B cell (primary cell): ENCODE measurements around the gene MAP4K5. TPM values are rescaled to one million over a fixed set of nuclear protein-coding genes. Genes with fewer than 3 reads are reported as not detected.

ENCODE experiments used
- ATAC-seq: fragments of 200-7000 bp; cut with Tn5 transposase; one replicate; pipeline ENCODE4 v1.10.0; 2021; ENCODE audit warnings: low read depth, mild to moderate bottlenecking, moderate number of reproducible peaks, moderate library complexity
- CTCF ChIA-PET: fragments of 350-600 bp; sonication (Branson Sonifier 250); formaldehyde crosslinking; loops from one replicate; lab custom pipeline; 2021; ENCODE audit warnings: antibody characterized with exemption, inconsistent platforms; lab: Charles Lee
- POLR2A ChIA-PET: fragments of 350-600 bp; sonication (Branson Sonifier 250); formaldehyde crosslinking; loops from one replicate; lab custom pipeline; 2021; ENCODE audit warnings: antibody characterized with exemption; lab: Charles Lee
- DNase-seq: peaks from one replicate; pipeline ENCODE4 v3.0.0; 2013
- H2AFZ ChIP-seq: 2 replicates; pipeline ENCODE4 v1.6.1; 2012; ENCODE audit warnings: mild to moderate bottlenecking, low read depth, low read length; ENCODE audit not compliant: insufficient read depth, poor library complexity, severe bottlenecking
- H3K27ac ChIP-seq, 2 donors: 1 replicate in 1 of 2; 2 replicates in 1 of 2; pipeline ENCODE4 v1.5.1; 2012 to 2013; ENCODE audit warnings: low read length in 2 of 2, mild to moderate bottlenecking in 2 of 2, moderate library complexity in 1 of 2
- H3K27me3 ChIP-seq, 4 experiments: fragments of 200-600 bp in 1 of 4; sonication (generic) in 1 of 4; replicated peaks in 1 of 4; 1 replicate in 2 of 4; 2 replicates in 2 of 4; pipeline versions ENCODE4 v1.6.1 to v1.7.0; 2013 to 2016; ENCODE audit warnings: low read length in 3 of 4, mild to moderate bottlenecking in 2 of 4, mixed read lengths in 1 of 4, moderate library complexity in 1 of 4; ENCODE audit not compliant: insufficient read depth in 4 of 4, control insufficient read depth in 3 of 4; ENCODE audit errors: control extremely low read depth in 1 of 4
- H3K36me3 ChIP-seq, 2 experiments: replicated peaks in 1 of 2; 1 replicate in 1 of 2; 2 replicates in 1 of 2; pipeline versions ENCODE4 v1.6.1 to v1.7.1; 2013; ENCODE audit warnings: low read length in 1 of 2; ENCODE audit not compliant: insufficient read depth in 2 of 2, control insufficient read depth in 1 of 2; ENCODE audit errors: control extremely low read depth in 1 of 2, extremely low read depth in 1 of 2
- H3K4me1 ChIP-seq, 2 donors: fragments of 200-600 bp in 1 of 2; sonication (generic) in 1 of 2; 1 replicate in 1 of 2; 2 replicates in 1 of 2; pipeline versions ENCODE4 v1.5.1 to v1.6.1; 2013 to 2017; ENCODE audit warnings: low read length in 2 of 2; ENCODE audit not compliant: control insufficient read depth in 2 of 2, insufficient read depth in 2 of 2
- H3K4me2 ChIP-seq: replicated peaks from 2 replicates; pipeline ENCODE3; 2012; ENCODE audit warnings: mild to moderate bottlenecking, low read depth, low read length; ENCODE audit not compliant: poor library complexity, severe bottlenecking
- H3K4me3 ChIP-seq, 5 experiments: fragments of 200-600 bp in 1 of 5; sonication (generic) in 1 of 5; 1 replicate in 3 of 5; 2 replicates in 2 of 5; pipeline versions ENCODE4 v1.5.1 to v1.7.0; 2011 to 2016; ENCODE audit warnings: low read length in 4 of 5, mild to moderate bottlenecking in 4 of 5, low read depth in 2 of 5, control low read depth in 1 of 5, moderate library complexity in 1 of 5; ENCODE audit not compliant: insufficient read depth in 1 of 5; ENCODE audit errors: control extremely low read depth in 1 of 5, extremely low read depth in 1 of 5
- H3K79me2 ChIP-seq: fragments of 200-600 bp; sonication (generic); one replicate; pipeline ENCODE4 v1.6.0; 2016; ENCODE audit warnings: low read length; ENCODE audit not compliant: control insufficient read depth, insufficient read depth
- H3K9ac ChIP-seq: fragments of 200-600 bp; sonication (generic); 2 replicates; pipeline ENCODE4 v1.6.1; 2017; ENCODE audit warnings: mild to moderate bottlenecking, low read length, moderate library complexity
- H3K9me3 ChIP-seq, 3 donors: one replicate each; pipeline versions ENCODE4 v1.6.1 to v1.7.1; 2013; ENCODE audit warnings: low read length in 2 of 3; ENCODE audit not compliant: control insufficient read depth in 2 of 3, insufficient read depth in 1 of 3; ENCODE audit errors: control extremely low read depth in 1 of 3
- H4K20me1 ChIP-seq: 2 replicates; pipeline ENCODE4 v1.6.0; 2012; ENCODE audit warnings: mild to moderate bottlenecking, low read length; ENCODE audit not compliant: insufficient read depth, control insufficient read depth, poor library complexity, severe bottlenecking
- H3K27ac Mint-ChIP-seq: one replicate; pipeline ENCODE4 v1.8.0; 2021; ENCODE audit warnings: mixed read lengths
- H3K27me3 Mint-ChIP-seq: one replicate; pipeline ENCODE4 v1.8.0; 2021; ENCODE audit warnings: mixed read lengths
- H3K4me1 Mint-ChIP-seq: one replicate; pipeline ENCODE4 v1.8.0; 2021; ENCODE audit warnings: mixed read lengths
- H3K4me3 Mint-ChIP-seq: one replicate; pipeline ENCODE4 v1.8.0; 2021; ENCODE audit warnings: mixed read lengths
- H3K9me3 Mint-ChIP-seq: one replicate; pipeline ENCODE4 v1.8.0; 2022; ENCODE audit warnings: mixed read lengths; ENCODE audit not compliant: insufficient read depth
- CTCF ChIP-seq: fragments of 200-600 bp; IDR thresholded peaks from one replicate; pipeline ENCODE4 v1.8.0; 2022; ENCODE audit warnings: antibody characterized with exemption, mild to moderate bottlenecking
- EZH2 ChIP-seq: IDR thresholded peaks from 2 replicates; pipeline ENCODE4 v1.6.1; 2012; ENCODE audit warnings: borderline replicate concordance, low read depth, mild to moderate bottlenecking, moderate library complexity, low read length; ENCODE audit not compliant: insufficient read depth, poor library complexity, severe bottlenecking
- WGBS: methylation state at CpG from one replicate; pipeline ENCODE4 v1.1.5; 2013; ENCODE audit warnings: missing lambda C conversion rate; ENCODE audit not compliant: insufficient coverage; 5-methylcytosine and 5-hydroxymethylcytosine counted together
- intact Hi-C: fragments of 100-400 bp; cut with micrococcal nuclease; formaldehyde crosslinking; loops from one replicate; pipeline ENCODE4 v1.10.0; 2022
- polyA plus RNA-seq: library from polyadenylated mRNA; depleted of rRNA; stranded (reverse); fragments of >200 nt; gene quantifications from 2 replicates; pipeline ENCODE4 v1.2.3, GENCODE V29; 2012
- total RNA-seq, 2 donors: library from RNA; stranded (reverse); fragments of 120-200 nt in 1 of 2; gene quantifications; 1 replicate in 1 of 2; 2 replicates in 1 of 2; pipeline versions ENCODE4 v1.2.3 to v1.2.4, GENCODE V29; 2013 to 2022

Gene MAP4K5
- total and polyA plus RNA-seq, 2 donors (not counting 1 experiment from before 2014, with no cell fraction given): 14.1 to 60.0 TPM

GRCh38 chr14:50379563-50379962, 152.8 kb downstream of the MAP4K5 start:
- Histone ChIP-seq H3K9ac (no peak overlapping the region), H3K4me1 (no peaks in the 10 kb centered on the region), H2AFZ (no peak overlapping the region), H3K4me3 (no peak overlapping the region), H3K27ac (no peak overlapping the region), H3K9me3 (no peaks in the 10 kb centered on the region), H3K27me3 (no peaks in the 10 kb centered on the region), H3K4me2 (no peak overlapping the region), H3K36me3 (no peaks in the 10 kb centered on the region), H4K20me1 (no peaks in the 10 kb centered on the region), H3K79me2 (no peaks in the 10 kb centered on the region)
- no peaks in the 10 kb centered on the region for H3K9me3 Mint-ChIP-seq
- no peaks in the 10 kb centered on the region for H3K4me1 Mint-ChIP-seq
- no peak overlapping the region for H3K4me3 Mint-ChIP-seq
- intact Hi-C loops: no loop called here
- no peak for TF ChIP-seq EZH2
- no peak for TF ChIP-seq CTCF
- WGBS: 100% methylated on average over 2 of the region's 2 CpGs
- CTCF ChIA-PET: interaction anchor here (1.1 kb wide), 1 partner anchor 481 kb away, joined by 3 read pairs; no protein-coding TSS in a partner anchor
- ATAC-seq (no peak), DNase-seq (no peak)
- no peaks in the 10 kb centered on the region for H3K27me3 Mint-ChIP-seq
- POLR2A ChIA-PET: interaction anchor here (0.6 to 0.7 kb wide), 2 partner anchors 16 kb away, joined by 3 to 12 read pairs; no protein-coding TSS in a partner anchor
- H3K27ac Mint-ChIP-seq: no peak overlapping the region

GRCh38 chr14:50377550-50378085, 154.8 kb downstream of the MAP4K5 start:
- Histone ChIP-seq H3K9ac (no peak overlapping the region), H3K27ac (no peak overlapping the region), H2AFZ (no peak overlapping the region), H3K36me3 (no peaks in the 10 kb centered on the region), H3K27me3 (no peaks in the 10 kb centered on the region), H3K9me3 (no peaks in the 10 kb centered on the region), H3K4me2 (no peak overlapping the region), H3K79me2 (no peaks in the 10 kb centered on the region), H4K20me1 (no peaks in the 10 kb centered on the region), H3K4me1 (no peaks in the 10 kb centered on the region), H3K4me3 (no peak overlapping the region)
- Mint-ChIP-seq H3K4me3 (no peak overlapping the region), H3K27ac (no peak overlapping the region), H3K27me3 (peaks cover 3% of the 10 kb centered on the region), H3K9me3 (no peaks in the 10 kb centered on the region), H3K4me1 (no peaks in the 10 kb centered on the region)
- no peak for DNase-seq
- no CpG with 5 or more reads among the region's 4 CpGs for WGBS
- intact Hi-C loops: no loop called here
- TF ChIP-seq CTCF (no peak), EZH2 (no peak)
- ChIA-PET CTCF (no interaction called here), POLR2A (no interaction called here)
- no peak for ATAC-seq
